ENCODE measurements around the gene KRT79.

Gene KRT79

GRCh38 chr12:52836042-52836466 lies 1.9 kb upstream of the KRT79 start:
- peak; percentile 50 to 65 (median 56) for DNase-seq (ENCODE audit: low read depth in 2 of 3, low spot score in 2 of 3)

DNA sequence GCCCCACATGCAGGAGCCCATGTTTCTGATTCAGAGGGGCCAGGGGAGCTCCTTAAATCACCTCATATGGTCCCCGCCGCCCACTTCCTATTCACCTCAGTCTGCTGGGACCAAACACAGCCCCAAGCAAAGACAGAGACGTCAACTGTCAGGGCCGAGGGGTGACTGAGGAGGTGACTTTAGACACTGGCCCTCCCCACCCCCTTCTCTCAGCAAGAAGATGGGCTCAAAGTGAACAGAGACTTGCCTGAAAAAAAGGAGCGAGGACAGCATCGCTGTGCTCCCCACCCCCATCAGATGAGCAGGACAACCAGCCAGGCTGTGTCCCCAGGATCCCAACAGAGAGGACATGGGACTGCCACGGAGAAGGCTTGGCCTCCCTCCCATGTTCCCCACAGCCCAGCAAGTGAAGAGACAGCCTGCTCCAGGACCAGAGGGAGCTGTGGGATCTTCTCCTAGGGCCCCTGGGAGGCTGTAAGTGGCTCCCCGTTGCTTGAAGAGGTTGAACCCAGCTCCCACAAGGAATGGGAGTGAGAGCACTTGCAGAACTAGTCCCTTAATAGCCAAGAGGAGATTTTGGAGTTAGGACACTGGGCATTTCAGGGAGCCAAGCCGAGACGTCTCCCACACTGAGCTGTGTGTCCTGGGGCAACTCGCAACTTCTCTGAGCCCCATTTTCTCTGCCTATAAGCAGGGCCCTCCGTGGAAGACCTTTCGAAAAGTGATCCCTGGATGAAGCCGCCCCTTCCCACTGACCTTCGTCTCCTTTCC lies 1.3 kb upstream of the KRT79 start:
- DNase-seq (ENCODE audit: low read depth in 2 of 3, low spot score in 2 of 3) = no peak

DNA sequence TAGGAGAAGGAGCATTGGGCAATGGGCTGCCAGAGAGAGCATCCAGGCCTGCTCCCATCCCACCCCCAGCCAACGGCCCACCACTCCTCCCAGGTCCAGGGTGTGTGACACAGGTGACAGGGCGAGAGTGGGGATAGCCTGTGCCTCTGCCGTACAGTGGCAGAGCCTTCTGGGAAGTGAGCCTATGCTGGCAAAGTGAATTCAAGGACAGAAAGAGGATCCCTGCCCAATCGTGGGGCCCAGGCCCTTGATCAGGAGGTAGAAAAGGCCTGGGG lies 553 bp upstream of the KRT79 start:
- no peak for DNase-seq (ENCODE audit: low read depth in 2 of 3, low spot score in 2 of 3)

GRCh38 chr12:52832985-52833905 lies 866 bp downstream of the KRT79 start:
- DNase-seq (ENCODE audit: low read depth in 2 of 3, low spot score in 2 of 3) = no peak

GRCh38 chr12:52832451-52832850 lies 1.7 kb downstream of the KRT79 start:
- DNase-seq (ENCODE audit: low read depth in 2 of 3, low spot score in 2 of 3) = no peak

DNA sequence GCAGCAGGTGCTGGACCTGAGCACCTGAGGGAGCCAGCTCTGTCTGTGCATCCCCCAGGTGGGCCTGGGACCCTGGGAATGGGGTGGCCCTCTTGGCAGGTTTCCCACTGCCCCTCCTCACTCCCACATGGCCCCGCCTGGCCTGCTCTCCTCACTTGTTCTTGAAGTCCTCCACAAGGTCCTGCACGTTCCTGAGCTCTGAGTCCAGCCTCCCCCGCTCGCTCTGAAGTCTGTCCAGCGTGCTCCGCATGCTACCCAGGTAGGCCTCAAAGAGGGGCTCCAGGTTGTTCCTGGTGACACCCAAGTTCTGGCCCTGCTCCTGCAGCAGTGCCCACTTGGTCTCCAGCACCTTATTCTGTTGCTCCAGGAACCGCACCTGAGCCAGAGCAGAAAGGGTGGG lies 2.9 kb downstream of the KRT79 start:
- no peak for DNase-seq (ENCODE audit: low read depth in 2 of 3, low spot score in 2 of 3)

GRCh38 chr12:52829986-52830770 lies 3.9 kb downstream of the KRT79 start:
- no peak for DNase-seq (ENCODE audit: low read depth in 2 of 3, low spot score in 2 of 3)

- DNase-seq (ENCODE audit: low read depth in 2 of 3, low spot score in 2 of 3) = no peak
Measured at GRCh38 chr12:52828591-52829021, 5.5 kb downstream of the KRT79 start.

DNA sequence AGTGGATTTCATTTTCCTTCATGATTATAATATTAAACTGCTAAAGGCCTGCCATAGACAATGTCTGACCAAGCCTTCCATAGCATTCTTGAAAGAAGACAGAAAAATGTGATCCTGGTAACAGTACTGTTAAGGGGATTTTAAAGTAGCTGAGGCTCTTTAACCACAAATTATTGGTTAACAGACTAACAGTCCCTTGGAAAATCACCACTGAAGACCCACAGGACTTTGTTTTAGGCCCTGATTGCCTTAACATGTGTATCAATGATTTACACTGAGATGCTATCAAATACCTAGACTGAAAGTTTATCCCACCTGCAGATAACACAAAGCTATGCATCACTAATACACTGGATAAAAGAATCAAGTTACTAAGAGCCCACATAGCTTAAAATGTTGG lies 6.0 kb downstream of the KRT79 start:
- no peak for DNase-seq (ENCODE audit: low read depth in 2 of 3, low spot score in 2 of 3)

DNA sequence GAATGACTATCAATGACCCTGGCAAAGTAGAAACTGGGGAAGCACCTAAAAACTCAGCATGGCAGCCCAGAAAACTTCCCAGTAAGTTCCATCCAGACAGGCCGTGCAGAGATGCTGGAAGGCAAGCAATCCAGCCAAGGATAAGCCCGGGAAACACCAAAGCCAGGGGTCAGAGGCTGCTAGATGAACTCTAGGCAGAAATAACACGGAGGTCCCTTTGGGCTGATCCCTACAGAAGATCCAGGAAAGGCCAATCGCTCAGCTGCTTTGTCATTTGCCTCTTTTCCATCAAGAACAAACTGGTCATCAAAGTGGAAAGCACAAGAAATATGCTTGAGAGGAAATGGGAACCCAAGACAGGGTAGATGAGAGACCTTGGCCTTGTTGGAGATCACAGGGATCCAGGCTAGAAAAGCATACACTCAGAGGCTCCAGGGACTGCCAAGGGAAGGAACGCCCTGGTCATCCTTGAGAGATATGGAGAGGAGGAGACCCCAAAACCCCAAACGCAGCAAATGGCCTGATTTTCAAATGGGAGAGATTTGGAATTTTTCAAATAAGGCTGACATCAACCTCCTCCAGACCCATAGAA lies 6.5 kb downstream of the KRT79 start:
- no peak for DNase-seq (ENCODE audit: low read depth in 2 of 3, low spot score in 2 of 3)

GRCh38 chr12:52826611-52827498 lies 7.3 kb downstream of the KRT79 start:
- no peak for DNase-seq (ENCODE audit: low read depth in 2 of 3, low spot score in 2 of 3)

- DNase-seq (ENCODE audit: low read depth in 2 of 3, low spot score in 2 of 3) = no peak
Measured at GRCh38 chr12:52825961-52826360, 8.2 kb downstream of the KRT79 start.

DNA sequence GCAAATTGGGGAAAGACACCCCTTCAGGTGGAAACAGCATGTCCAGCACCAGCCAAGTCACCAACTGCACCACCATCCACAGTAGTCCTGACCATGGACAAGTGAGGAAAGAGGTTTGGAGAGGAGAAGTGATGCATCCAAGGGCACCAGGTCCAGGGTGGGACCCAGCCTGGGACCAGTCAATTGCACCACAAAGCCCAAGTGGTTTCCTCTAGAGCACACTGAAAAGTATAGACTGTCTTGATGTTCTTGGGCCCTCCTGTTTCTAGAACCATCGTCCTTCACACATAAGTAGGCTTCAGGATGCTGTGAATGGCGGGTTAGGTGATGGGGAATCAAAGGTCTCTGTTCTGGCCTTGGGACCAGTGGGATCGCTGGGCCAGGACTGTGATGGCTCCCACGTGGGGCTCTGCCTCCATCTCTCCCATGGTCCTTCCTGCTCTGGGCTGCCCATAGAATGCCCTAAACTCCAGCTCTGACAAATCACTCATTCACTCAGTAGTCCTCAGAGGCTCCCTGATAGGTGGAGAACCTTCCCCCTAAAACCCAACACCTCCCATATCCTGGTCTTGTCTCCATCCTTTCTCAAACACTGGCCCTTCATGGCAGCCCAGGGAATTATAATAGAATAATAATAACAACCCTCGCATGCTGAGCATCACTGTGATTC lies 9.2 kb downstream of the KRT79 start:
- DNase-seq (ENCODE audit: low read depth in 2 of 3, low spot score in 2 of 3) = no peak

DNA sequence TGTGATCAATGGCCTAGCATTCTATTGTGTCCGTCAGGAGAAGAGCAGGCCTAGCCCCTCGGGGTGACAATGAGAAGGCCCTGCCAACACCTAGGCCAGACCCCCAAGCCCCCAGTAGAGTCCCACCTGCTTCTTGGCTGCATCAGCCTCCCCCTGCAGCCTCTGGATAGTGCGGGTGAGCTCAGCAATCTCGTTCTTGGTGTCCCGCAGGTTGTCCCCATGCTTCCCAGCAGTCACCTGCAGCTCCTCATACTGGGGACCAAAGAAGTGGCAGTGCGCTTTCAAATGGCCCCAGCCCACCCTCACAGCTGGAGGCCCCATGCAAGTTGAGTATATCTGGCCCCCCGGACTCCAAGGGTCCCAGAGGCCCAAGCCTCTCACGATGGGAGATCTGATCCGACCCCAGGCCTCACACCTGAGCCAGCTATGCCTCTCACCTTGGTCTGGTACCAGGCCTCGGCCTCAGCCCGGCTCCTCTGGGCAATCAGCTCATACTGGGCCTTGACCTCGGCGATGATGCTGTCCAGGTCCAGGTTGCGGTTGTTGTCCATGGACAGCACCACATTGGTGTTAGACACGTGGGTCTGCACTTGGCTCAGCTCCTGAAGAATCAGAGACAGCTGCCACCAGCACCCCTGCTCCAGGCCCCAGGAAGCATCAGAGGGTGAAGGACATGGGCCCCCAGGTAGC lies 10.2 kb downstream of the KRT79 start:
- DNase-seq (ENCODE audit: low read depth in 2 of 3, low spot score in 2 of 3) = no peak

DNA sequence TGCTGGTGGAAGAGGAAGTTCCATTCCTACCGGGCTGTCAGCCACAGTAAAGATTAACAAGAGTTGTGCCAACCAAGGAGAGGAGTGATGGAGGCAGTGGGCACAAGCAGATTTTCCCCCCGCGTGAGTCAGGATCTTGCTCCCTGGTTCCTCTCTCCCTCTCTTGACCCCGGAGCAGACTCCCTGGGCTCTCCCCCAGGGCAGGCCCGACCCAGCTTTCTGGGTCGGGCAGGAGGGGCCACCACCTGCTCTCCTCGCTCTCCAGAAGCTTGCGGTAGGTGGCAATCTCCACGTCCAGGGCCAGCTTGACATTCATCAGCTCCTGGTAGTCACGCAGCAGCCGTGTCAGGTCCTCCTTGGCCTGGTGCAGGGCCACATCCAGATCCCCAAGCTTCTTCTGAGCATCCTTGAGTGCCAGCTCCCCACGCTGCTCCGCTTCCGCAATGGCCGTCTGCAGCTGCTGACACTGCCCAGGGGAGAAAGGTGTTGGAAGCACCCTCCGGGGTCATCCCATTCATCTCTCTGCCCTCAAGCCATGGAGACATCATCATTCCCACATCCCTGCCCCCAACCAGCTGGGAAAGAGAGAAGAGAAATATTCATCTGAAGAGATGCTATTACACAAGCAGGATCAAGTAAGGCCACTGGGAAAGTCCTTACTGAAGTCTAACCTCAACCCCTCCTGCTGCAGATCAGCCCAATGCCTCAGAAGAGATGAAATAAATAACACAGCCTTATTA lies 11.2 kb downstream of the KRT79 start:
- DNase-seq (ENCODE audit: low read depth in 2 of 3, low spot score in 2 of 3) = no peak

DNA sequence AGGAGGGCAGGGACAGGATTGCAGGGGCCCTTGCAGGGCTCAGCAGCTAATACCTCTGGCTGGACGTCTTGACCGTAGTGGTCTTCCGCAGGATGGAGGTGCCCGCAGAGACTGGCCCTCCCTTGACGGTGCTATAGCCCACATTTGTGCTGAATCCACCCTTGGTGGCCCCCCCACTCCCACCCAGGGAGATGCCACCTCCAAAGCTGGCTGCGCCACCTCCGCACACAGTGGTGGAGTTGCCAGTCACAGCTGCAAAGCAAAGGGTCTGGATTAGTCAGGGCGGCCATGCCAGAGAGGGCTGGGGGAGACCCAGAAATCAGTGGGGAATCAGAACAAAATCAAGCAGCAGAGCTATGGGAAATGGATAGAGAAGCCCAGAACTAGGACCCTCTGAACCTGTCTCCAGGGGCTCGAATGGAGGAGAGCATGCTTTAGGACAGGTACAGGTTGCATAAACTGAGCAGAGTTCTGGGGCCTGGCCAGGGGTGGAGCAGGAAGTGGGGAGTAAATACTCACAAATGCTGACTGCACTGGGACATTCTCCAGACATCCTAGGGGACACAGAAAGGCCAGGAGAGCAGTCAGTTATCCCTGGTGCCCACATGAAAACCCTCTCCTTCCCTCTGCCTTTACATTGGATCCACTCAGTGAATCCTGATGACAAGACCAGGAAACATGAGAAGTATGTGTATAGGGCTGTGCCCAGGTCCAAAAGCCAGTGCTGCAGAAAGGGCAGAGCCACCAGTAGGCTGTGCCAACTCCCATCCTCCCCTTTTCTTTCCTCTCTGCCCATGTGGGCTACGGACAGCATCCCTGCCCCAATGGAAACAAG lies 12.1 kb downstream of the KRT79 start:
- no peak for DNase-seq (ENCODE audit: low read depth in 2 of 3, low spot score in 2 of 3)

DNA sequence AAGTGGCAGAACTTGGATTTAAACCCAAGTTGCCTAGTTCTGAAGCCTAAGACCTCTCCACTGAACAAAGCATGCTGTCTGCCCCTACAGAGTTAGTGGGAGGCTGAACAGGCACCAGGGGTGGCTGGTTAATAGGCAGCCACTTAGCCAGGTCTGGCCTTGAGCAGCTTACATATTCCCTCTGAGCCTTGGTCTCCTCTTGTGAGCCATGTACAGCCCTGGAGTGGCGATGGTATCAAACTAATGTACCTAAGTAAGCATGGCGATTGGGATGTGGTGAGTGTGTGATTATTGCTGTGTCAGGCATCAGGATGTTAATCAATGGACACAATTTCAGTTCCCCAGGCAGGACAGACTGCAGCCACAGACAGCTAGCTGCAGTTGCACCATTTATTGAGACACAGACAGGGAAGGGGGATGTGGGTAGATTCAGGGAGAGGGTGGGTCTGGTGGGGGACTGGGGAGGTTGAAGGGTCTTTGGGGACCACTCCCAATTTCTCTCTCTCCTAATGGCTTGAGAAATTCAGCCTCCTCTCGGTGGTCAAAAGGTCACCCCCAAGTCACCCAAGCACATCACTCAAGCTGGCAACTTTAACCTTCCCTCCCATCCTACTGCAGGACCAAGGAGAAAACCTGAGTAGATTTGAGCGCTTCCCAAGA lies 12.9 kb downstream of the KRT79 start:
- DNase-seq (ENCODE audit: low read depth in 2 of 3, low spot score in 2 of 3) = no peak

Measured in activated CD8-positive, alpha-beta memory T cell treated with anti-CD3 and anti-CD28 coated beads for 48 hours (primary cell).